Calu3 (cell line): ENCODE results near the gene SPP2. TPM values are rescaled to one million over a fixed set of nuclear protein-coding genes. Genes with fewer than 3 reads are reported as not detected.
A peak's percentile ranks its signal among the peaks of the same experiment; 100 is the strongest.

Experiments used
- BruUV-seq: library from RNA; stranded (reverse); fragments of 400-500 nt; replicated peaks from 2 replicates; lab custom pipeline; 2021; lab: Mats Ljungman, UMichigan
- CTCF ChIA-PET: fragments of 300-600 bp; sonication (Branson Sonifier 250); formaldehyde crosslinking; loops from one replicate; lab custom pipeline; 2022; ENCODE audit warnings: antibody characterized with exemption; lab: Charles Lee
- DNase-seq: peaks from one replicate; pipeline ENCODE4 v3.0.0; 2022
- H3K27ac Mint-ChIP-seq: one replicate; pipeline ENCODE4 v1.8.0; 2022; ENCODE audit warnings: mixed read lengths; ENCODE audit not compliant: unreplicated experiment
- H3K27me3 Mint-ChIP-seq: one replicate; pipeline ENCODE4 v1.8.0; 2022; ENCODE audit warnings: mixed read lengths; ENCODE audit not compliant: unreplicated experiment
- H3K36me3 Mint-ChIP-seq: one replicate; pipeline ENCODE4 v1.8.0; 2022; ENCODE audit warnings: mild to moderate bottlenecking, moderate library complexity, mixed read lengths; ENCODE audit not compliant: insufficient read depth, unreplicated experiment
- H3K4me1 Mint-ChIP-seq: one replicate; pipeline ENCODE4 v1.8.0; 2022; ENCODE audit warnings: mild to moderate bottlenecking, low read depth, mixed read lengths; ENCODE audit not compliant: unreplicated experiment
- H3K4me3 Mint-ChIP-seq: one replicate; pipeline ENCODE4 v1.8.0; 2022; ENCODE audit warnings: mild to moderate bottlenecking, low read depth, moderate library complexity, mixed read lengths; ENCODE audit not compliant: unreplicated experiment
- H3K9me3 Mint-ChIP-seq: one replicate; pipeline ENCODE4 v1.8.0; 2022; ENCODE audit warnings: low read depth, mixed read lengths; ENCODE audit not compliant: unreplicated experiment
- intact Hi-C: fragments of 100-400 bp; cut with micrococcal nuclease; formaldehyde crosslinking; loops from one replicate; pipeline ENCODE4 v1.10.0; 2022; ENCODE audit not compliant: unreplicated experiment
- total RNA-seq: library from RNA; stranded (reverse); gene quantifications from 2 replicates; pipeline ENCODE4 v1.2.3, GENCODE V29; 2022
- TF ChIP-seq, protein P1 (sequence below): fragments of 200-600 bp; IDR thresholded peaks from one replicate; pipeline ENCODE4 v1.8.0; 2022; ENCODE audit warnings: antibody characterized with exemption; ENCODE audit not compliant: unreplicated experiment

Gene SPP2
- total RNA-seq, 1 experiment from 2014 or later = not detected

DNA sequence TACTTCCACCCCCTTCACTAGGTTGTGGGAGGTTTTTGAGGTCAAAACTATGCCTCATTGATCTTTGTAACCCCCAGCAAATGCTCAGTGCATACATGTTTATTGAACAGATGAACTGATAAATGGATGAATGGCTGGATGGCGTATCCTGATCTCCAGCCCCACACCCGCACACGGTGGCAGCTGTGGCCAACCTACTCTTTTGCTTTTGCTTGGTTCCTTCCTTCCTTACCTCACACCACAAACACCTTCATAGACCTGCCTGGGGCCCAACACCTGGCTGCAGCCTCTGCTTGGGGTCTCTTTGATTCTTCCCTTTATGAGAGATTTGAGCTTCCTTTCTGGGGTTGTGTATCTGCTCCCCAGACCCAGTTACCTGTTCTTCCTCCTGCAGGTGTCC, 25.9 kb downstream of the SPP2 start:
- no peaks in the 10 kb centered on the region for H3K27me3 Mint-ChIP-seq
- no peaks in the 10 kb centered on the region for H3K36me3 Mint-ChIP-seq
- peaks cover 36% of the 10 kb centered on the region for H3K4me1 Mint-ChIP-seq
- no TSS peak for BruUV-seq
- H3K27ac Mint-ChIP-seq = no peak overlapping the region
- no peak overlapping the region for H3K4me3 Mint-ChIP-seq
- intact Hi-C loops = no loop called here
- no peaks in the 10 kb centered on the region for H3K9me3 Mint-ChIP-seq
- no peak for DNase-seq
- TF ChIP-seq, protein P1, sequence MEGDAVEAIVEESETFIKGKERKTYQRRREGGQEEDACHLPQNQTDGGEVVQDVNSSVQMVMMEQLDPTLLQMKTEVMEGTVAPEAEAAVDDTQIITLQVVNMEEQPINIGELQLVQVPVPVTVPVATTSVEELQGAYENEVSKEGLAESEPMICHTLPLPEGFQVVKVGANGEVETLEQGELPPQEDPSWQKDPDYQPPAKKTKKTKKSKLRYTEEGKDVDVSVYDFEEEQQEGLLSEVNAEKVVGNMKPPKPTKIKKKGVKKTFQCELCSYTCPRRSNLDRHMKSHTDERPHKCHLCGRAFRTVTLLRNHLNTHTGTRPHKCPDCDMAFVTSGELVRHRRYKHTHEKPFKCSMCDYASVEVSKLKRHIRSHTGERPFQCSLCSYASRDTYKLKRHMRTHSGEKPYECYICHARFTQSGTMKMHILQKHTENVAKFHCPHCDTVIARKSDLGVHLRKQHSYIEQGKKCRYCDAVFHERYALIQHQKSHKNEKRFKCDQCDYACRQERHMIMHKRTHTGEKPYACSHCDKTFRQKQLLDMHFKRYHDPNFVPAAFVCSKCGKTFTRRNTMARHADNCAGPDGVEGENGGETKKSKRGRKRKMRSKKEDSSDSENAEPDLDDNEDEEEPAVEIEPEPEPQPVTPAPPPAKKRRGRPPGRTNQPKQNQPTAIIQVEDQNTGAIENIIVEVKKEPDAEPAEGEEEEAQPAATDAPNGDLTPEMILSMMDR = no peak
- CTCF ChIA-PET = interaction anchor here (0.8 kb wide), 1 partner anchor 15 kb away, joined by 3 read pairs; no protein-coding TSS in a partner anchor

DNA sequence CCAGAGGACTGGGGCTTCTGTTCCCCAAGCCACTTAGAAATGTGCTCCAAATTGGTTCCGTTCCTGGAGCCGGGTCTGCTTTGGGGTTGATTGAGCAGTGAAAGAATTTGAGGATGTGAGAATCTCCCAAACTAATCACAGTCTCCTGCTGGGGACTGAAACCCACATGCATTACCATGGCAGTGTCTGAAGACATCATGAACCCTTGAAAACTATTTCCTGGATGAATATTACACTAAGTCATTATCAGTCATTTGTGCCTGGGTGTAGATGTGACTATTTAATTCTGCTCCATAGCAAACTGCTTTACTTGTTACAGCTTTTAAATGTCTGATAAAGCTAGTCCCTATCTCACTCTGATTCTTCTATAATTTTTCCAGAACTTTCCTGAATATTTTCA, 27.6 kb downstream of the SPP2 start:
- peaks cover 53% of the 10 kb centered on the region for H3K4me1 Mint-ChIP-seq
- DNase-seq = no peak
- intact Hi-C loops = no loop called here
- CTCF ChIA-PET = no interaction called here
- H3K4me3 Mint-ChIP-seq = no peak overlapping the region
- H3K9me3 Mint-ChIP-seq = no peaks in the 10 kb centered on the region
- TF ChIP-seq, protein P1 = no peak
- H3K27ac Mint-ChIP-seq = no peak overlapping the region
- H3K27me3 Mint-ChIP-seq = no peaks in the 10 kb centered on the region
- H3K36me3 Mint-ChIP-seq = peaks cover 8% of the 10 kb centered on the region
- BruUV-seq = no TSS peak

DNA sequence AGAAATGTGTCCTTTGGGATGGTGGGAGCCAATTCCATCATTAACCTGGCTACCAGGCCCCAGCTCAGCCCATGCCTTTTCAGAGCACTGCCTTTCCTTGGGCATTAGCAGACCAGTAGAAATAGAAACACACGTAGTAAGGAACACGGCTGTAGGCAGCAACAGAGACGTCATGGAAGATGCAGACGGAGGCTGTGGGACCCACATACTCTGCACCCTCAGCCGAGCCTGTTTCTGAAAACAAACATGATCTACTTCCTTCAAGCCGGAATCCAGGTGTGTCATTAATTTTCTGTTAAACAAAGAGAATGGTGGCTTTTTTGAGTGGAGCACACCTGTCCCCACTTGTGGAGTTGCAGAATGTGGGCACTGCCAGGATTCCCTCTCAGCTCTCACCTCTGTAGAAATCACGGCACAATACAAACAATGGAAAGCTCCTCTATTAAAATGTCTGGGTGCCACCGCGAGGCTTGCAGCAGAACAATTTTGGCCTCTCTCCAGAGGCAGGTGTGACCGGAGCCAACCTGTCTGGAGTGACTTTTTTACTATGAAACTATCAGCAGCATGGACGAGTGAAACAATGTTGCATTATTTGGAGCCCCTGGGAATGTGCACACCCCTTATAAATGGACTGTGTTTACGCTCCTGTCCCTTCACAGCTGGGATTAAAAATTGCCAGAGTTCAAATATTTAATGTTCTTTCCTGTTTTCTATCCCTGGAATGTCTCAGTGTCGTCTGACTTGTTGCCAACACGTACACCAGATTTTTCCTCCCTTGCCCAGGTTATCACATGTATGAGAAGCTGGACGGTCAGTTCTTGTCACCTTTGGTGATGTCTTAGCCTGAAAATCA, 31.7 kb downstream of the SPP2 start:
- CTCF ChIA-PET = interaction anchor here (0.9 to 3.2 kb wide), 8 partner anchors 10 to 108 kb away, joined by 3 to 17 read pairs (median 4); no protein-coding TSS in a partner anchor
- DNase-seq = peak; percentile 86
- BruUV-seq = no TSS peak
- Mint-ChIP-seq H3K4me3 (peak overlapping the region; percentile 45), H3K36me3 (peaks cover 13% of the 10 kb centered on the region), H3K4me1 (peaks cover 44% of the 10 kb centered on the region), H3K9me3 (no peaks in the 10 kb centered on the region), H3K27ac (peak overlapping the region; percentile 80), H3K27me3 (no peaks in the 10 kb centered on the region)
- intact Hi-C loops = loop anchor here (1.0 to 2.0 kb wide), 2 partner anchors 9 to 105 kb away; no protein-coding TSS in a partner anchor
- TF ChIP-seq, protein P1 = no peak

DNA sequence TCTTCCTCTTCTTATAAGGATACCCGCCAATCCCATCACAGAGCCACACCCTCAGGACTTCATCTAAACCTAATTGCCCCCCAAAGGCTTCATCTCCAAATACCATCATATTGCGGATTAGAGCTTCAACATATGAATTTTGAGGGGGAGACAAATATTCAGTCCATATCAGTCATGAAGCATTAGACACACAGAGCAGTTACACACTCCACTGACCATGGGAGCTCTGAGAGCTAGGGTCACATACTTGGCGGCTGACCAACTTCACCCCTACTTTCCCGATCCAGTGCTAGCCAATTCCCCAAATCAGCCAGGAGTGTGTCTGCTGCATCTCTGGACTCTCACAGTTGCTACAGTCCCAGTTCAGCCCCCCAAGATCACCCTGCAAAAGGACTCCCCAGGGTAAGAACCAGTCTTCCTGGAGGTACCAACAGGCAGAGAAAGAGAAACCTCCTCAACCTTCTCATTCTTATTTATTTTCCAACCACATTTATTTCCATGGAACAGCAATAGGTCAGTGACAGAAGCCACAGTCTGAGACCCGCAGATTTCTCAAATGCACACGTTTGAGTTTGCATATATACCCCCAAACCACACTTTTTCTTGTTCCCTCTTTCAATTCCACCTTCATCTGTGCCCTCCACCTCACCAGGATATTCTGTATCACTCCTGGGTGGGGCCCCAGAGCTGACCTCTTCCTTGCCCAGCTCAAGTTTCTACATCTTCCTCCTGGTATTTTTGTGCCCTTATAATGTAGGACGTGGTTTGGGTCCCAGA, 33.3 kb downstream of the SPP2 start:
- Mint-ChIP-seq H3K9me3 (peaks cover 2% of the 10 kb centered on the region), H3K4me3 (no peak overlapping the region), H3K4me1 (peaks cover 44% of the 10 kb centered on the region), H3K27me3 (no peaks in the 10 kb centered on the region), H3K27ac (peak overlapping the region; percentile 80), H3K36me3 (peaks cover 13% of the 10 kb centered on the region)
- BruUV-seq = no TSS peak
- DNase-seq = no peak
- TF ChIP-seq, protein P1 = no peak
- CTCF ChIA-PET = interaction anchor here (1.3 to 3.2 kb wide), 2 partner anchors 8 to 18 kb away, joined by 5 to 17 read pairs; no protein-coding TSS in a partner anchor
- intact Hi-C loops = loop anchor here (2.0 kb wide), 1 partner anchor 107 kb away; no protein-coding TSS in a partner anchor
